Gastroesophageal sphincter (tissue), 4 donors: ENCODE measurements around the gene AIG1. TPM values are rescaled to one million over a fixed set of nuclear protein-coding genes. Genes with fewer than 3 reads are reported as not detected.
"Not testable (repeated sequence)": the region's sequence is repeated elsewhere in the genome, so short reads cannot be mapped to it uniquely, and the experiment has no call there.

Experiments used
- ATAC-seq: fragments of 150-250 bp; one replicate; pipeline ENCODE4 v1.9.1; 2016; ENCODE audit warnings: mild to moderate bottlenecking, moderate library complexity
- H3K27ac ChIP-seq, 4 donors: fragments of 200-600 bp; sonication (generic) in 3 of 4; 1 replicate in 3 of 4; 2 replicates in 1 of 4; pipeline ENCODE4 v1.5.1; 2016 to 2019
- H3K27me3 ChIP-seq: fragments of 200-600 bp; sonication (generic); one replicate; pipeline ENCODE4 v1.5.1; 2019
- H3K36me3 ChIP-seq, 2 donors: fragments of 200-600 bp; sonication (generic); one replicate each; pipeline ENCODE4 v1.5.1; 2019; ENCODE audit warnings: control low read depth in 1 of 2
- H3K4me1 ChIP-seq, 3 donors: fragments of 200-600 bp; sonication (generic); 1 replicate in 2 of 3; 2 replicates in 1 of 3; pipeline ENCODE4 v1.5.1; 2016 to 2019; ENCODE audit warnings: control low read depth in 2 of 3
- H3K4me3 ChIP-seq, 2 donors: fragments of 200-600 bp; sonication (generic); one replicate each; pipeline ENCODE4 v1.5.1; 2019; ENCODE audit warnings: mild to moderate bottlenecking in 1 of 2, moderate library complexity in 1 of 2
- H3K9me3 ChIP-seq, 3 donors: fragments of 200-600 bp; sonication (generic); one replicate each; pipeline ENCODE4 v1.5.1; 2017 to 2019; ENCODE audit warnings: control low read depth in 2 of 3
- CTCF ChIP-seq, 4 experiments: fragments of 200-600 bp in 2 of 4; fragments of 450-650 bp in 2 of 4; sonication (generic) in 1 of 4; IDR thresholded peaks; one replicate each; pipeline ENCODE4 v1.5.1; 2017 to 2019; ENCODE audit warnings: antibody characterized with exemption in 4 of 4, mild to moderate bottlenecking in 2 of 4, moderate library complexity in 2 of 4
- EP300 ChIP-seq: sonication (generic); formaldehyde crosslinking; IDR thresholded peaks from one replicate; pipeline ENCODE4 v1.6.1; 2017; ENCODE audit warnings: antibody characterized with exemption, mild to moderate bottlenecking
- POLR2A ChIP-seq, 2 donors: fragments of 450-650 bp; IDR thresholded peaks; one replicate each; pipeline ENCODE4 v1.6.1; 2017; ENCODE audit warnings: antibody characterized with exemption in 2 of 2, mild to moderate bottlenecking in 2 of 2, moderate library complexity in 1 of 2
- POLR2AphosphoS5 ChIP-seq: sonication (generic); formaldehyde crosslinking; IDR thresholded peaks from one replicate; pipeline ENCODE4 v1.6.1; 2017; ENCODE audit warnings: antibody characterized with exemption
- WGBS, 2 donors: methylation state at CpG; one replicate each; pipeline ENCODE4 v1.1.5; 2018; ENCODE audit warnings: low coverage in 1 of 2; 5-methylcytosine and 5-hydroxymethylcytosine counted together
- total RNA-seq, 4 donors: library from RNA; depleted of rRNA; stranded (reverse); fragments of >200 nt; gene quantifications; one replicate each; pipeline ENCODE4 v1.1.0, GENCODE V29; 2016

The AIG1 gene
- total RNA-seq, 4 donors from 2014 or later, result 24.0 to 42.0 (median 31.5) TPM

GRCh38 chr6:143241911-143242310, 181.2 kb downstream of the AIG1 start:
- no peak overlapping the region for H3K27ac ChIP-seq
- H3K9me3 ChIP-seq, result no peaks in the 10 kb centered on the region
- no peak for ATAC-seq
- no peaks in the 10 kb centered on the region for H3K27me3 ChIP-seq
- TF ChIP-seq POLR2A (IDR thresholded peaks at IDR 0.05), result no peak
- TF ChIP-seq CTCF (IDR thresholded peaks at IDR 0.05), result no peak
- TF ChIP-seq POLR2AphosphoS5, result no peak
- no peak for TF ChIP-seq EP300
- WGBS, 2 donors, result 82 to 95% methylated on average over 3 to 5 of the region's 5 CpGs
- H3K4me1 ChIP-seq, result no peaks in the 10 kb centered on the region
- no peaks in the 10 kb centered on the region for H3K36me3 ChIP-seq
- no peak overlapping the region for H3K4me3 ChIP-seq

DNA sequence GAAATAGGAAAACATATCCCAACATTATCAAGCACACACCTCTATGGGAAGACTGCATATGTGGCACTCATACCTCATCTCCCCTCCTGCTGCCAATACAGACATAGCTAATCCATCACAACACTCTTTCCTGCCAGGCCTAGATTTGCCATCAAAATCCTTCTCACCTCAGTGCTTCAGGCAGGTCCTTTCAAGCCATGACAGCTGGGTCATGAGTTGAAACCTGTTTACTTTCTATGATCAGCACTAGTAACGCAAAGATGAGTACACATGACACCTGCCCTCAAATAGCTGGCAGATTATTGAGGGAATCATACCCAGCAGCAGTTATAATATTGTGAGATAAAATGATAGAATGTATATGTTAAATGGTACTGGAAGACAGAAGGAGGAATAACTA, 183.1 kb downstream of the AIG1 start:
- TF ChIP-seq POLR2A (IDR thresholded peaks at IDR 0.05) (no peak), CTCF (IDR thresholded peaks at IDR 0.05) (no peak), POLR2AphosphoS5 (no peak), EP300 (no peak)
- no peak for ATAC-seq
- no peak overlapping the region for H3K27ac ChIP-seq
- no peak overlapping the region for H3K4me3 ChIP-seq
- peaks cover 0 to 9% (median 0%) of the 10 kb centered on the region in 3 donors for H3K4me1 ChIP-seq
- 83 to 89% methylated on average over 1 of the region's 1 CpG for WGBS, 2 donors
- no peaks in the 10 kb centered on the region for H3K9me3 ChIP-seq
- H3K27me3 ChIP-seq, result no peaks in the 10 kb centered on the region
- no peaks in the 10 kb centered on the region for H3K36me3 ChIP-seq

DNA sequence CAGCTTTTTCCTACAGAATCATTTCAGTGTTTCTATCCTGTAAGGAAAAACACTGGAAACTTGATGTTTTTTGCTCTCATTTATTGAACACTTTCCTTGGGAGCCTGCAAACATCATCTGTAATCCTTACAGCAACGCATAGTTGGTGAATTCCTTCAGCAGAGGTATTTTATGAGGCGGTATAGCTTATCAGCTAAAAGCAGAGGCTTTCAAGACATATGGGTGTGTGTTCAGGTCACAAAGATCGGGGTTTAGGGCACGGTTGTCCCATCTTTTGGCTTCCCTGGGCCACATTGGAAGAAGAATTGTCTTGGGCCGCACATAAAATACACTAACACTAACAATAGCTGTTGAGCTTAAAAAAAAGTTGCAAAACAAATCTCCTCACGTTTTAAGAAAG, 185.0 kb downstream of the AIG1 start:
- no peak for TF ChIP-seq POLR2A (IDR thresholded peaks at IDR 0.05)
- TF ChIP-seq POLR2AphosphoS5, result no peak
- no peak for TF ChIP-seq CTCF (IDR thresholded peaks at IDR 0.05)
- no peak for TF ChIP-seq EP300
- Histone ChIP-seq H3K4me3 (no peak overlapping the region), H3K9me3 (no peaks in the 10 kb centered on the region), H3K27me3 (no peaks in the 10 kb centered on the region), H3K36me3 (no peaks in the 10 kb centered on the region), H3K27ac (no peak overlapping the region), H3K4me1 (peaks cover 0 to 9% (median 0%) of the 10 kb centered on the region in 3 donors)
- no peak for ATAC-seq
- 91 to 97% methylated on average over 6 of the region's 6 CpGs for WGBS, 2 donors

DNA sequence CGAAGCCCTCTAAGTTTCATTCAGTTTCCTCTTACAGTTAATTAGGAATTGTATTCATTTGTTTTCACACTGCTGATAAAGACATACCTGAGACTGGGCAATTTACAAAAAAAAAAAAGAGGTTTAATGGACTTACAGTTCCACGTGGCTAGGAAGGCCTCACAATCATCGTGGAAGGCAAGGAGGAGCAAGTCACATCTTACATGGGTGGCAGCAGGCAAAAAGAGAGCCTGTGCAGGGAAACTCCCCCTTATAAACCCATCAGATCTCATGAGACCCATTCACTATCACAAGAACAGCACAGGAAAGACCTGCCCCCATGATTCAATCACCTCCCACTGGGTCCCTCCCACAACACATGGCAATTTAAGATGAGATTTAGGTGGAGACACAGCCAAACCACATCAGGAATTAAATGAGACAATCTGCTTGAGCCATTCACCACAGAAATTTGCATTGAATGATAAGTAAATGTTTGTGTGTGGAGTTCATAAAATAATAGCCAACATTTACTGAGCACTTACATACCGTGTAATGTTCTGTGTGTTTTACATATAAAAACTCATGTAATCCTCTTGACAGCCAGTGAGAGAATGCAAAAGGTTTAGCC, 185.6 kb downstream of the AIG1 start:
- not testable (repeated sequence) for H3K27ac ChIP-seq, H3K9me3 ChIP-seq, H3K27me3 ChIP-seq, H3K4me1 ChIP-seq, ATAC-seq, H3K4me3 ChIP-seq, H3K36me3 ChIP-seq
- 83 to 92% methylated on average over 2 to 4 of the region's 4 CpGs for WGBS, 2 donors

DNA sequence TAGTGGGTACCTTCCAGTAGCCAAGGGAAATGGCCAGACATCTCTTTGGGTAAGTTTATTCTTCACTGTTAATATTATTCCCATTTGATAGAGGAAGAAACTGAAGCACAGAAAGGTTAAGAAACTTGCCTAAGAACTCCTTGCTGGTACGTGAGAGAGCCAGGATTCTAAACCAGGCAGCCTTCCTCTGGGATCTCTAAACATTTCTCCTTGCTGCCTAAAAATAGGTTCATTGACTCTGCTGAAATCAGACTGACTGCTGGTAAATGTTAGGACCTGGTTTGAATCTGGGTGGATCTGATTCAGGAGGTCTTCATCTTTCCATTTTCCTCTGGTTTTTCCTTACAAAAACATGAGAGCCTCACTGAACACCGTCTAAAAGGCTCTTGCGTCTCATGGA, 186.9 kb downstream of the AIG1 start:
- H3K36me3 ChIP-seq, result no peaks in the 10 kb centered on the region
- TF ChIP-seq CTCF (IDR thresholded peaks at IDR 0.05) (no peak), POLR2A (IDR thresholded peaks at IDR 0.05) (no peak), POLR2AphosphoS5 (no peak)
- peaks cover 0 to 9% (median 0%) of the 10 kb centered on the region in 3 donors for H3K4me1 ChIP-seq
- WGBS, 2 donors, result 45 to 47% methylated on average over 3 of the region's 3 CpGs
- no peaks in the 10 kb centered on the region for H3K27me3 ChIP-seq
- no peak for ATAC-seq
- H3K9me3 ChIP-seq, result no peaks in the 10 kb centered on the region
- no peak overlapping the region for H3K4me3 ChIP-seq
- H3K27ac ChIP-seq, result no peak overlapping the region
